Neutrophil (primary cell): ENCODE measurements around the gene GLB1L3.
"Not testable (repeated sequence)": the region's sequence is repeated elsewhere in the genome, so short reads cannot be mapped to it uniquely, and the experiment has no call there.

ENCODE experiments used
- H3K27ac ChIP-seq: fragments of 200-600 bp; sonication (generic); 2 replicates; pipeline ENCODE4 v1.5.1; 2016; ENCODE audit warnings: mild to moderate bottlenecking, moderate library complexity
- H3K27me3 ChIP-seq: fragments of 200-600 bp; sonication (generic); 2 replicates; pipeline ENCODE4 v1.6.0; 2016; ENCODE audit warnings: mild to moderate bottlenecking
- H3K36me3 ChIP-seq: fragments of 200-600 bp; sonication (generic); 2 replicates; pipeline ENCODE4 v1.5.1; 2017
- H3K4me1 ChIP-seq, 2 experiments: fragments of 200-600 bp in 1 of 2; sonication (generic) in 1 of 2; 1 replicate in 1 of 2; 2 replicates in 1 of 2; pipeline versions ENCODE4 v1.5.1 to v1.6.1; 2013 to 2016; ENCODE audit warnings: low read depth in 1 of 2, low read length in 1 of 2, mild to moderate bottlenecking in 1 of 2, moderate library complexity in 1 of 2; ENCODE audit not compliant: control insufficient read depth in 1 of 2, insufficient read depth in 1 of 2
- H3K4me3 ChIP-seq, 2 experiments: fragments of 200-600 bp in 1 of 2; sonication (generic) in 1 of 2; 1 replicate in 1 of 2; 2 replicates in 1 of 2; pipeline ENCODE4 v1.5.1; 2013 to 2016; ENCODE audit warnings: low read depth in 1 of 2, low read length in 1 of 2, mild to moderate bottlenecking in 1 of 2, moderate library complexity in 1 of 2
- H3K9me3 ChIP-seq: fragments of 200-600 bp; sonication (generic); 2 replicates; pipeline ENCODE4 v1.5.1; 2016
- CTCF ChIP-seq: fragments of 200-600 bp; sonication (generic); IDR thresholded peaks from 2 replicates; pipeline ENCODE4 v1.5.1; 2016; ENCODE audit warnings: antibody characterized with exemption

Gene GLB1L3

DNA sequence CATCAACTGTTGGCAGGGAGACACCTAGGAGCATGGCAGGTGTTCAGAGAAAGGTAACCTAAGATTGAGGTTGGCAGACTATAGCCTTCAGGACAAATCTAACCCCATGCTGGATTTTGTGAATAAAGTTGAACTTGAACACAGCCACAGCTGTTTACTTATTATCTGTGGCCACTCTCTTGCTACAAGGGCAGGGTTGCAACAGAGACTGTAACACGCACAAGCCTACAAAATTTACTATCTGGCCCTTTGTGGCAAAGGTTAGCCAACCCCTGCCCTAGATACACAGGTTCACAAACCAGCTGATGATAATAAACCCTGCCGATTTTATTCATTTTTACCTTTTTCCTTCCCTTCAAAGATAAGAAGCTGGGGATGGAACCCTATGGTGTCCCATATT, 25.5 kb upstream of the GLB1L3 start:
- no peak for TF ChIP-seq CTCF
- H3K36me3 ChIP-seq, result peaks cover 45% of the 10 kb centered on the region

DNA sequence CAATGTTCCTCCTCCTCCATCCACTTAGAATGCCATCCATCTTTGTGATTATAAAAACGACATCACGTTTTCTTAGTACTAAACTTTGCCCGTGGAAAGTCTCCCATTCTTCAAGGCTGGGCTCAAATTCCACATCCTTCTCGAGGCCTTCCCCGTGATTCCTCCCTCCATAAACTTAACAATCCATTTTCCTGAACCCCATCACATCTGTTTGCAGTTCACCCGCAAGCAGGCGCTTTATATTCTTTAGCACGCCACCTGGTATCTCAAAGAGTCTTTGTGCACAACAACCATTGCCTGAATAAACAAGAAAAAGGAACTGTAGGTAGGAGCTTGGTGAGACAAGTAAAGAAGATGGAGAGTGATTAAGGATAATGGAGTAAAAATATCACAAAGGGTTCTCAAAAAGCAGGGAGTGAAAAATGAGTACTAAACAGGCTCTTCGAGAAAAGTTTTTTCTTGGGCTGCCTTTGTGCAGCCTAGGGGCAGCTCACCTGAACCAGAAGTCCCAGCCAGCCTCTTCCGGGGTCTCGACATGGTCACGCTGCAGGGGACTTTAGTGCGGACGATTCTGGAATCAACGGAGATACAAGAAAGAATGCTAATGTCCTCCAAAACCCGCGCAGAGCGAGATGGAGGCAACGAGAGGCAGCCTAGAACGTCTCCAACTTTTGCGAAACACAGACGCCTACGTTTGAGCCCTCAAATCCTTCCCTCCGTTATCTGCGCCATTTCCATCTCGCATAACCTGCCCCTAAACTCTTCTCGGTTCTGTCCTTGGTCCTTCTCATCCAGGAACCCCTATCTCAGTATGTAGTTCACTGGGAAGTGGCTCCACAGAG, 23.6 kb upstream of the GLB1L3 start:
- Histone ChIP-seq H3K36me3 (peaks cover 37% of the 10 kb centered on the region), H3K4me1 (peaks cover 69% of the 10 kb centered on the region in 2 experiments), H3K9me3 (no peaks in the 10 kb centered on the region), H3K4me3 (peak overlapping the region; percentile 85 to 87), H3K27me3 (no peaks in the 10 kb centered on the region), H3K27ac (peak overlapping the region; percentile 63)
- TF ChIP-seq CTCF, result no peak

More for the DNA sequence above, 25.5 kb upstream of the GLB1L3 start:
- Histone ChIP-seq H3K27me3 (no peaks in the 10 kb centered on the region), H3K4me1 (peaks cover 54 to 55% of the 10 kb centered on the region in 2 experiments), H3K27ac (peak overlapping the region; percentile 63), H3K9me3 (no peaks in the 10 kb centered on the region), H3K4me3 (no peak overlapping the region)

- Histone ChIP-seq H3K9me3 (no peaks in the 10 kb centered on the region), H3K4me3 (peak within 1 kb of the TSS; percentile 85 to 87), H3K27me3 (no peaks in the 10 kb centered on the region), H3K27ac (peak within 1 kb of the TSS; percentile 63), H3K4me1 (peaks cover 69% of the 10 kb centered on the region in 2 experiments), H3K36me3 (peaks cover 36% of the 10 kb centered on the region)
- peak; percentile 59 for TF ChIP-seq CTCF
Observed at GRCh38 chr11:134253188-134253993, 22.8 kb upstream of the GLB1L3 start, which contains the start of the genes ACAD8 and THYN1. Gene ACAD8, plus strand, starts transcription at chr11:134253568. Its CDS starts 33 bp downstream, at chr11:134253601. Gene THYN1, minus strand, starts transcription at chr11:134253352. Its CDS starts 470 bp downstream, at chr11:134252882.

- no peak for TF ChIP-seq CTCF
- peaks cover 36% of the 10 kb centered on the region for H3K36me3 ChIP-seq
- H3K4me3 ChIP-seq, result peak overlapping the region; percentile 85 to 87
- peak overlapping the region; percentile 63 for H3K27ac ChIP-seq
- no peaks in the 10 kb centered on the region for H3K27me3 ChIP-seq
- peaks cover 66 to 69% of the 10 kb centered on the region in 2 experiments for H3K4me1 ChIP-seq
- no peaks in the 10 kb centered on the region for H3K9me3 ChIP-seq
Observed at GRCh38 chr11:134254433-134255183, 21.6 kb upstream of the GLB1L3 start.

DNA sequence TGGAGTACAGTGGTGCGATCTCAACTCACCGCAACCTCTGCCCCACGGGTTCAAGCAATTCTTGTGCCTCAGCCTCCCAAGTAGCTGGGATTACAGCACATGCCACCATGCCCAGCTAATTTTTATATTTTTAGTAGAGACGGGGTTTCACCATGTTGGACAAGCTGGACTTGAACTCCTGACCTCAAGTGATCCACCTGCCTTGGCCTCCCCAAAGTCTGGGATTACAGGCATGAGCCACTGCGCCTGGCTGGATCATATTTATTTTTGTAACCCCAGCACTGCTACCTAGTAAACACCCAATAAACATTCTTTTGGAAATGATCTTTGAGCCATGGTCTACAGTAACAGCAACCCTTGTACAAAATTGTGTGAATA, 21.0 kb upstream of the GLB1L3 start:
- H3K4me3 ChIP-seq, H3K27me3 ChIP-seq, H3K9me3 ChIP-seq: not testable (repeated sequence)
- H3K36me3 ChIP-seq, result peaks cover 36% of the 10 kb centered on the region
- H3K4me1 ChIP-seq, result peaks cover 61 to 64% of the 10 kb centered on the region in 2 experiments
- peak overlapping the region; percentile 63 for H3K27ac ChIP-seq
